Measurements from ENCODE around the gene LACTB.

DNA sequence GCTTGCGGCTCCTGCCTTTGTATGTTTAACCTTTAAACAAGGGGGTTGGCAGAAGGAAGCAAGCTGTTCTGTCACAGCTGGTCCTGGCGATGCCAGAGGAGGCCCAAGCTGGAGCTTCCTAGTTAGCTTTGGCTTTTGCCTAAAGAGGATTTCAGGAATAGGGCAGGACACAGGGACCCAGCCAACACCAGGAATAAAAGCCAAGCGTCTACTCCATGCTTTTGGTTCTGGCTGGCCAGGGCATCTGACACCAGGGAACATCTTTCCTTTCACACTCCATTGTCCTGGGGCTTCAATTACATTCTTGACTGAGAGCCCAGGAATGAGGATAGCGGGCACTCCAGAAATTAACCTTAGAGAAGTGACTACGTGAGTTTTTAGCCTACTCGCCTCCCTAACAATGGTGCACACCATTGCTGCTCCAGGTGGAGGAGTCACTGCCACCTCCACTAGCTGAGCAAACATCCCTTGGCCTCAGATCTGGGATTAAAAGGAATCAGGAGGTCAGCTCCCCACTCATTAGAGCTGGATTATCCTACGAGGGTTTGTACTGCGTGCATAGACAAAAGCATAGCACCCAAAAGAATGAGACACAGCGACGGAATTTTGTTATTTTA lies 40.9 kb upstream of the LACTB start:
- TF ChIP-seq POLR2AphosphoS5 (IDR thresholded peaks at IDR 0.05; ENCODE audit: low read depth, low read length) (no peak), SIN3A (IDR thresholded peaks at IDR 0.05; ENCODE audit: borderline replicate concordance, insufficient read depth, low read length) (no peak)
